ENCODE results near the gene ZNF19.
A peak's percentile ranks its signal among the peaks of the same experiment; 100 is the strongest.

The ZNF19 gene

DNA sequence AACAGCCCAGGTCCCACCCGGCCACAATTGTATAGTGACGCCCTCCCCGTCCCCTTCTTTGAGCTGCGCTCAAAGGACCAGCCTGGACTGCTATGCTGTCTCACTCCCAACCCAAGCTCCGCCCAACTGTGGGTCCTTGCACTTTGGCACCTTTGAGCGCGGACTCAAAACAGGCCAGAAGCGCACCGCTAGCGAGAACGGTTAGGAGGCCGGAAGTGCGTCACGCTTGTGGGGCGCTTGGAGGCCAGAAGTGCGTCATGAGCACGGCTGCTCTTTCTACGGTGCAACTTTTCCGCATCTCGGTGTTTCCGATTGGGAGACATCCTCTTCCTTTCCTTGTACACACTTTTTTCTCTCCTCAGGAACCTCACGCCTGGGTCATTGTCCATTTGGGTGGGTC lies at the start of gene ZNF19:
ZNF19 (minus strand) TSS at position 203 of the 400 bp plus-strand sequence. CDS start 7,210 bp downstream, outside the sequence.
- no peak within 1 kb of the TSS for H2AFZ ChIP-seq (ENCODE audit: low read length, unreplicated experiment)
- H3K27ac ChIP-seq (ENCODE audit: low read depth, low read length): no peak within 1 kb of the TSS
- no peaks in the 10 kb centered on the region for H3K4me1 ChIP-seq (ENCODE audit: control insufficient read depth, insufficient read depth, low read length, unreplicated experiment)
- H3K36me3 ChIP-seq (ENCODE audit: insufficient read depth, low read length): no peaks in the 10 kb centered on the region
- no peak within 1 kb of the TSS for H3K4me3 ChIP-seq (ENCODE audit: low read depth, low read length)
- H3K79me2 ChIP-seq (ENCODE audit: control insufficient read depth, insufficient read depth, low read length, unreplicated experiment): no peaks in the 10 kb centered on the region
- H3K27me3 ChIP-seq (ENCODE audit: insufficient read depth, low read length): no peaks in the 10 kb centered on the region

DNA sequence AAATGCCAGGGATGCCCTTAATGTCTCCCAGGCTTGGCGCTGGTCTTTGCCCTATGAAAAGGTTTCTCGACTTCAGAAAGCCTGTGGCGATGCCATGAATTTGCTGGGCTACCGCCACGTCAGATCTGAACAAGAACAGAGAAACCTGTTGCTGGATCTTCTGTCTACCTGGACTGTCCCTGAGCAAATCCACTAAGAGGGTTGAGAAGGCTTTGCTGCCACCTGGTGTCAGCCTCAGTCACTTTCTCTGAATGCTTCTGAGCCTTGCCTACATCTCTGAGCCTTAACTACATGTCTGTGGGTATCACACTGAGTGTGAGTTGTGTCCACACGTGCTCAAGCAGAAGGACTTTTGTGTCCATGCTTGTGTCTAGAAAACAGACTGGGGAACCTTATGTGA lies 48.5 kb upstream of the ZNF19 start:
- Histone ChIP-seq H2AFZ (ENCODE audit: low read length, unreplicated experiment) (no peak overlapping the region), H3K79me2 (ENCODE audit: control insufficient read depth, insufficient read depth, low read length, unreplicated experiment) (no peaks in the 10 kb centered on the region), H3K27ac (ENCODE audit: low read depth, low read length) (no peak overlapping the region), H3K4me3 (ENCODE audit: low read depth, low read length) (no peak overlapping the region), H3K4me1 (ENCODE audit: control insufficient read depth, insufficient read depth, low read length, unreplicated experiment) (no peaks in the 10 kb centered on the region), H3K36me3 (ENCODE audit: insufficient read depth, low read length) (no peaks in the 10 kb centered on the region), H3K27me3 (ENCODE audit: insufficient read depth, low read length) (peaks cover 52% of the 10 kb centered on the region)

DNA sequence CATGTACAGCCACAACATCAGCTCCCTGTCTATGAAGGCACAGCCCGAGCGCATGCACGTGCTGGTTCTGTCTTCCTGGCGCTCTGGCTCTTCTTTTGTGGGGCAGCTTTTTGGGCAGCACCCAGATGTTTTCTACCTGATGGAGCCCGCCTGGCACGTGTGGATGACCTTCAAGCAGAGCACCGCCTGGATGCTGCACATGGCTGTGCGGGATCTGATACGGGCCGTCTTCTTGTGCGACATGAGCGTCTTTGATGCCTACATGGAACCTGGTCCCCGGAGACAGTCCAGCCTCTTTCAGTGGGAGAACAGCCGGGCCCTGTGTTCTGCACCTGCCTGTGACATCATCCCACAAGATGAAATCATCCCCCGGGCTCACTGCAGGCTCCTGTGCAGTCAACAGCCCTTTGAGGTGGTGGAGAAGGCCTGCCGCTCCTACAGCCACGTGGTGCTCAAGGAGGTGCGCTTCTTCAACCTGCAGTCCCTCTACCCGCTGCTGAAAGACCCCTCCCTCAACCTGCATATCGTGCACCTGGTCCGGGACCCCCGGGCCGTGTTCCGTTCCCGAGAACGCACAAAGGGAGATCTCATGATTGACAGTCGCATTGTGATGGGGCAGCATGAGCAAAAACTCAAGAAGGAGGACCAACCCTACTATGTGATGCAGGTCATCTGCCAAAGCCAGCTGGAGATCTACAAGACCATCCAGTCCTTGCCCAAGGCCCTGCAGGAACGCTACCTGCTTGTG lies 47.8 kb upstream of the ZNF19 start:
- no peaks in the 10 kb centered on the region for H3K4me1 ChIP-seq (ENCODE audit: control insufficient read depth, insufficient read depth, low read length, unreplicated experiment)
- H2AFZ ChIP-seq (ENCODE audit: low read length, unreplicated experiment): no peak overlapping the region
- no peaks in the 10 kb centered on the region for H3K36me3 ChIP-seq (ENCODE audit: insufficient read depth, low read length)
- H3K27ac ChIP-seq (ENCODE audit: low read depth, low read length): no peak overlapping the region
- peaks cover 48% of the 10 kb centered on the region for H3K27me3 ChIP-seq (ENCODE audit: insufficient read depth, low read length)
- no peak overlapping the region for H3K4me3 ChIP-seq (ENCODE audit: low read depth, low read length)
- H3K79me2 ChIP-seq (ENCODE audit: control insufficient read depth, insufficient read depth, low read length, unreplicated experiment): no peaks in the 10 kb centered on the region

DNA sequence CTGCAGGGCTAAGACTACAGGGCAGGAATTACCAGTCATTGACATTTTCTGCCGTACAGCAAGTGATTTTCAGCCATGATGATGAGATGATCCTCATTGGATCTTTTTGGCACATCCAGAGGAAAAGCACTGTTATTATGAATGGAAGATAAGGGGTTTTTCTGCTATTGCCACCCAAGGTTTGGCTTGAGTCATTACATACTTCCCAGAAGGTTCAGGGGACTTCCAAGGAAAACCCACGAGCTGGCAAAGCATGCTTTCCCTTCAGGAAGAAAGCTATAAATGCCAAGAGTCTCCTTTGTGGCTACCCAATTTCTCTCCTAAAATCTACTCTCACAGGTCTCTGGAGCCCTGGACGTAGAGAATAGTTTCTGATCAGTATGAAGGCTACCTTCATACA lies 43.2 kb upstream of the ZNF19 start:
- H3K36me3 ChIP-seq (ENCODE audit: insufficient read depth, low read length): no peaks in the 10 kb centered on the region
- no peaks in the 10 kb centered on the region for H3K4me1 ChIP-seq (ENCODE audit: control insufficient read depth, insufficient read depth, low read length, unreplicated experiment)
- H3K4me3 ChIP-seq (ENCODE audit: low read depth, low read length): no peak overlapping the region
- H3K27ac ChIP-seq (ENCODE audit: low read depth, low read length): no peak overlapping the region
- peaks cover 39% of the 10 kb centered on the region for H3K27me3 ChIP-seq (ENCODE audit: insufficient read depth, low read length)
- H3K79me2 ChIP-seq (ENCODE audit: control insufficient read depth, insufficient read depth, low read length, unreplicated experiment): no peaks in the 10 kb centered on the region
- H2AFZ ChIP-seq (ENCODE audit: low read length, unreplicated experiment): no peak overlapping the region

DNA sequence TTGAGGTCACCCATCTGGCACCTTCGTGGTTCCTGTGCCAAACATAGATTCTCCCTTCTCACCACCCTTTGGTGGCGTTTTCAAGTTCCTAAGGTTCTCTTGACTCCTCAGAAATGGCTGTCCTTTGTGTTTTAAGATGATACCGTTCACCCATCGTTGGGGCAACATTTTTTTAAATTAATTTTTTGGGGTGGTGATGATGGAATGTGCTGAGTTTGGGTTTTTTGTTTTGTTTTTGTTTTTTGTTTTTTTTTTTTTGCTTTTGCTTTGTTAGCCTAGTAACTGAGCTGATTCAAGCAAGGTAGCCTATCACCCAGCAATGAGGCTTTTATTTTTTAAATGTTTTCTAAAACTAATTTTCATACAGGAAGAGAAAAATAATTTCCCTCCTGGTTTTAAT lies 39.7 kb upstream of the ZNF19 start:
- Histone ChIP-seq H2AFZ (ENCODE audit: low read length, unreplicated experiment) (no peak overlapping the region), H3K4me1 (ENCODE audit: control insufficient read depth, insufficient read depth, low read length, unreplicated experiment) (peaks cover 12% of the 10 kb centered on the region), H3K4me3 (ENCODE audit: low read depth, low read length) (no peak overlapping the region), H3K36me3 (ENCODE audit: insufficient read depth, low read length) (no peaks in the 10 kb centered on the region), H3K27me3 (ENCODE audit: insufficient read depth, low read length) (peaks cover 45% of the 10 kb centered on the region), H3K27ac (ENCODE audit: low read depth, low read length) (no peak overlapping the region), H3K79me2 (ENCODE audit: control insufficient read depth, insufficient read depth, low read length, unreplicated experiment) (no peaks in the 10 kb centered on the region)

DNA sequence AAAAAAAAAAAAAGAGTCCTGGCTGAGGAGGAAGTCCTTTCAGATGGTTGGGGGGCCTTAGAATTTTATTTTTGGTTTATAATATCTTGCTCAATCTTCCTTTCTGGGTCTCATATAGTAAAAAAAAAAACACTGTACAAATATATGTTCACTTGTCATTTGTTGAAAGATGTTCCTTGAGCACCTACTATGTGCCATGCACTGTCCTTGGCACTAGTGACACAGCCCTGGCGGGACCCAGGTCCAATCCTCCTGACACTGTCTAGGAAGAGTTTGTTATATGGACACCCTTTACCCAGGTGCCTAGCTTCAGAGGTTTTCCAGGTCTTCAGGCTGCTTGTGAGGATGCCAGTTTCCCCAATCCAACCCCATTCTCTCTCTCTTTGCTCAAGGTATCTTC lies 39.1 kb upstream of the ZNF19 start:
- Histone ChIP-seq H3K36me3 (ENCODE audit: insufficient read depth, low read length) (no peaks in the 10 kb centered on the region), H3K4me3 (ENCODE audit: low read depth, low read length) (no peak overlapping the region), H2AFZ (ENCODE audit: low read length, unreplicated experiment) (no peak overlapping the region), H3K4me1 (ENCODE audit: control insufficient read depth, insufficient read depth, low read length, unreplicated experiment) (peaks cover 12% of the 10 kb centered on the region), H3K27ac (ENCODE audit: low read depth, low read length) (no peak overlapping the region), H3K27me3 (ENCODE audit: insufficient read depth, low read length) (peaks cover 48% of the 10 kb centered on the region), H3K79me2 (ENCODE audit: control insufficient read depth, insufficient read depth, low read length, unreplicated experiment) (no peaks in the 10 kb centered on the region)

DNA sequence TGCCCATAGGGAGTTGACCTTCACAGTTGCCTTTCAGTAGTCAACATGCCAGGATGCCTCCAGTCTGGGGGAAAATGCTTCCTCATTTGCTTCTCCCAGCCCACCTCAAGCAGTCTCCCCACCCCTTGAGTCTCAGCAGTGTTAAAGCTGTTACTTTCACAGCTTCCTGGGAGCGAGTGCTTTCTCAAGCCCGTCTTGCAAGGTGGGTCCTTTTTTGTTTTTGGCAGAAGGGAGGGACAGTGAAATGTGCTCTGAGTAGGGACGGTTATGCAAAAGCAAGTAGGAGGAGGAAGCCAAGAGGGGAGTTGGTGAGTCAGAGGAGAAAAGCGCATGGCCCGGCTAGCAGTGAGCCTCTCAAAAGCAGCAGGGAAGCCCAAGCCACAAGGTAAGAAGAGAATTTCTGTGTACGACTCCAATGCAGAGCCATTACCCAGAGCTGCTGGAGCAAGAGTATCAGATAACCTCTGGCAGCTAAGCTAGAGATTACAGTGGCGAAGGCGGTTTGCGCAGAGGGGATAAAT lies 37.0 kb upstream of the ZNF19 start, which contains the start of gene CHST4:
CHST4 (plus strand) TSS at position 316 of the 521 bp plus-strand sequence. CDS start 10,252 bp downstream, outside the sequence.
- Histone ChIP-seq H3K79me2 (ENCODE audit: control insufficient read depth, insufficient read depth, low read length, unreplicated experiment) (no peaks in the 10 kb centered on the region), H3K4me1 (ENCODE audit: control insufficient read depth, insufficient read depth, low read length, unreplicated experiment) (peaks cover 12% of the 10 kb centered on the region), H2AFZ (ENCODE audit: low read length, unreplicated experiment) (peak within 1 kb of the TSS; percentile 37), H3K4me3 (ENCODE audit: low read depth, low read length) (peak within 1 kb of the TSS; percentile 35), H3K36me3 (ENCODE audit: insufficient read depth, low read length) (no peaks in the 10 kb centered on the region), H3K27ac (ENCODE audit: low read depth, low read length) (no peak within 1 kb of the TSS), H3K27me3 (ENCODE audit: insufficient read depth, low read length) (peaks cover 61% of the 10 kb centered on the region)

DNA sequence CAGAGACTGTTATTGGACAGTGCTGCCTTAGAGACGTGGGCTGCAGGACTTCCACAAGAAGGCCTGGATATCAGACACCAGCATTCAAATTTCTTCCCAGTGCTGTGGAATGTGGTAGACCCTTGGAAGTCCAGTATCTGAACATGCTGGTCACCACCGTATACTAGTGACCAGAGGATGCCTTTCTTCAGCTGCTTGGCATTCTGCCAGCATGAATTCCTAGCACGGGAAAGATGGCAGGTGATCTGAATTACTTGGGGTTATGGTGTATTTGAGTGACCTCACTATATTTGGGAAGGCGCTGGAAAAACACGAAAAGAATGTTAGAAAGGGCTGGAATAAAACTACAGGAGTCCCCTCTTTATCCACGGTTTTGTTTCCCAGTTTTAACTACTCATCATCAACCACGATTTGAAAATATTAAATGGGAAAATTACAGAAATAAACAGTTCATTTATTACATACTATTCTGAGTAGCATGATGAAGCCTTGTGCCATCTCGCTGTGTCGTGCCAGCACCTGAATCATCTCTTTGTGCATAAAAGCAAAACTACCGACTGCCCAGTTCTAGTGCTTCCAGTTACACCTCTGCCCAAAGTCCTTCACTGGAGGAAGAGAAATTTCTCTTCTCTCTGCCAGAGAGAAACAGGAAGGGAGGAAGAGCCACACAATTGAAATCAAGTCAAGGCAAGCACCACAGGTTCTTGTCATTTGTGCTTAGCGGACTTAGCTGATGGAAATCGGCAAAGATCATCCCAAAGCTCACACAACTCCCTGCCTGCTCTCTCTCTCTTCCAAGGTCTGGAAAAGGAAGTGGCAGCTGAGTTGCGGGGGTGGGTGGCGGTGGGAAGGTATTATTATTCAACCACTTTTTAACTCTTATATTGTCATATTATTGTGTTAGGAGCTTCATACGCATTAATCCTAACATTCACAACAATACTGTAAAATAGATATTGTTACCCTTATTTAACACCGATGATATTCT lies 35.7 kb upstream of the ZNF19 start:
- H2AFZ ChIP-seq (ENCODE audit: low read length, unreplicated experiment): no peak overlapping the region
- peaks cover 12% of the 10 kb centered on the region for H3K4me1 ChIP-seq (ENCODE audit: control insufficient read depth, insufficient read depth, low read length, unreplicated experiment)
- no peaks in the 10 kb centered on the region for H3K79me2 ChIP-seq (ENCODE audit: control insufficient read depth, insufficient read depth, low read length, unreplicated experiment)
- H3K27ac ChIP-seq (ENCODE audit: low read depth, low read length): no peak overlapping the region
- H3K27me3 ChIP-seq (ENCODE audit: insufficient read depth, low read length): peaks cover 66% of the 10 kb centered on the region
- no peaks in the 10 kb centered on the region for H3K36me3 ChIP-seq (ENCODE audit: insufficient read depth, low read length)
- no peak overlapping the region for H3K4me3 ChIP-seq (ENCODE audit: low read depth, low read length)

DNA sequence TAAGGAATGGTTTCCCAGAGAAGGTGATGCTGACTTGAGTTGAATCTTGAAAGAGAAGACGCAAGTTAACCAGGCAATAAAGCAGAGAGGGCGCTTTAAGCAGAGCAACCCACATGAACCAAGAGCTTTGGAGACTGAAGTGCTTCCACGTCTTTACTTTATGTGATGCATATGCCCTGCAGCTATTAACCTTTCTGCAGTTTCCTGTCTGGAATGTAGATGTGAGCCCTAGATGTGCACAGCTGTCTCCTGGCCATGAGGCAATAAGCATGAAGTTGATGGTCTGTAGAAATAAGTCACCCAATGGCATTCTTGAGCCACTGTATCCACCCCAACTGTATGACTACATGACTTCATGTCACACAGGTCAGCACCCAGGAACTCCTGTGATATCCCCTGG lies 31.4 kb upstream of the ZNF19 start:
- Histone ChIP-seq H3K27me3 (ENCODE audit: insufficient read depth, low read length) (peaks cover 78% of the 10 kb centered on the region), H3K4me3 (ENCODE audit: low read depth, low read length) (no peak overlapping the region), H3K4me1 (ENCODE audit: control insufficient read depth, insufficient read depth, low read length, unreplicated experiment) (no peaks in the 10 kb centered on the region), H2AFZ (ENCODE audit: low read length, unreplicated experiment) (no peak overlapping the region), H3K79me2 (ENCODE audit: control insufficient read depth, insufficient read depth, low read length, unreplicated experiment) (no peaks in the 10 kb centered on the region), H3K36me3 (ENCODE audit: insufficient read depth, low read length) (no peaks in the 10 kb centered on the region), H3K27ac (ENCODE audit: low read depth, low read length) (no peak overlapping the region)

DNA sequence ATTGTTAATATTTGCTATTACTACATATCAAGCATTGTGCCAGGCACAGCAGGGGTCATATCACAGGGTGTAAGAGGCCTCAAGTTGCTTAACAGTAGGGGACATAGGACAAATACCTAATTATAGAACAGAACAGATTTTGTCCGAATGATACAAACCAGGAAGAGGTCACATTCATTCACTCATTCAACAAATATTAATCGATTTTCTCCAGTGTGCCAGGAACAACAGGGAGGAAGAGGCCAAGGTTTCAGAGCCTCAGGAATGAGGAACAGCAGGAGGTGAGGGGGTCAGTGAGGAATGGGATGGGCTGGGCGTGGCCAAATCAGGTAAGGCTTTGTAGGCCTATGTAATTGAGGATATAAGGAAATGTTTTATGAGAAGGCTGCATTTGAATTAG lies 25.9 kb upstream of the ZNF19 start:
- Histone ChIP-seq H3K4me1 (ENCODE audit: control insufficient read depth, insufficient read depth, low read length, unreplicated experiment) (no peaks in the 10 kb centered on the region), H2AFZ (ENCODE audit: low read length, unreplicated experiment) (no peak overlapping the region), H3K79me2 (ENCODE audit: control insufficient read depth, insufficient read depth, low read length, unreplicated experiment) (no peaks in the 10 kb centered on the region), H3K4me3 (ENCODE audit: low read depth, low read length) (no peak overlapping the region), H3K27me3 (ENCODE audit: insufficient read depth, low read length) (peaks cover 67% of the 10 kb centered on the region), H3K36me3 (ENCODE audit: insufficient read depth, low read length) (no peaks in the 10 kb centered on the region), H3K27ac (ENCODE audit: low read depth, low read length) (no peak overlapping the region)

All from ACC112 (cell line).